AG04450 (cell line): ENCODE measurements around the gene TMEM225. TPM values are rescaled to one million over a fixed set of nuclear protein-coding genes. Genes with fewer than 3 reads are reported as not detected.
"Not testable (repeated sequence)": the region's sequence is repeated elsewhere in the genome, so short reads cannot be mapped to it uniquely, and the experiment has no call there.

Source experiments
- CTCF ChIA-PET: fragments of 300-600, 350-600 bp; formaldehyde crosslinking; extraction: SDS; loops from one replicate; lab custom pipeline; 2022; ENCODE audit warnings: antibody characterized with exemption, inconsistent platforms; lab: Charles Lee
- POLR2A ChIA-PET: fragments of 350-600 bp; formaldehyde crosslinking; extraction: SDS; loops from one replicate; lab custom pipeline; 2021; ENCODE audit warnings: antibody characterized with exemption, inconsistent platforms; lab: Yijun Ruan, JAX
- DNase-seq: peaks from one replicate; pipeline ENCODE4 v3.0.0-alpha.2; 2011; ENCODE audit warnings: low read depth, low spot score
- H3K27ac ChIP-seq: one replicate; pipeline ENCODE4 v1.5.1; 2012; ENCODE audit warnings: low read depth, low read length, control low read depth
- H3K27me3 ChIP-seq: one replicate; pipeline ENCODE4 v1.6.0; 2012; ENCODE audit warnings: low read length; ENCODE audit not compliant: control insufficient read depth, insufficient read depth
- H3K4me3 ChIP-seq: 2 replicates; pipeline ENCODE4 v1.5.1; 2011; ENCODE audit warnings: mild to moderate bottlenecking, low read depth, low read length, control low read depth
- H3K9me3 ChIP-seq: 2 replicates; pipeline ENCODE4 v1.5.1; 2012; ENCODE audit warnings: low read length; ENCODE audit not compliant: control insufficient read depth, insufficient read depth
- polyA plus RNA-seq: library from polyadenylated mRNA; depleted of rRNA; stranded (reverse); fragments of >200 nt; gene quantifications from 2 replicates; pipeline ENCODE4 v1.2.3, GENCODE V29; 2011
- TF ChIP-seq, protein P1 (sequence below): IDR thresholded peaks from 2 replicates; pipeline ENCODE4 v1.5.1; 2011; ENCODE audit warnings: low read depth, low read length, control low read depth, inconsistent platforms

Gene TMEM225
- polyA plus RNA-seq, 1 experiment = not detected

- POLR2A ChIA-PET = no interaction called here
- Histone ChIP-seq H3K4me3 (no peak overlapping the region), H3K9me3 (no peaks in the 10 kb centered on the region), H3K27ac (no peak overlapping the region), H3K27me3 (peaks cover 2% of the 10 kb centered on the region)
- TF ChIP-seq, protein P1, sequence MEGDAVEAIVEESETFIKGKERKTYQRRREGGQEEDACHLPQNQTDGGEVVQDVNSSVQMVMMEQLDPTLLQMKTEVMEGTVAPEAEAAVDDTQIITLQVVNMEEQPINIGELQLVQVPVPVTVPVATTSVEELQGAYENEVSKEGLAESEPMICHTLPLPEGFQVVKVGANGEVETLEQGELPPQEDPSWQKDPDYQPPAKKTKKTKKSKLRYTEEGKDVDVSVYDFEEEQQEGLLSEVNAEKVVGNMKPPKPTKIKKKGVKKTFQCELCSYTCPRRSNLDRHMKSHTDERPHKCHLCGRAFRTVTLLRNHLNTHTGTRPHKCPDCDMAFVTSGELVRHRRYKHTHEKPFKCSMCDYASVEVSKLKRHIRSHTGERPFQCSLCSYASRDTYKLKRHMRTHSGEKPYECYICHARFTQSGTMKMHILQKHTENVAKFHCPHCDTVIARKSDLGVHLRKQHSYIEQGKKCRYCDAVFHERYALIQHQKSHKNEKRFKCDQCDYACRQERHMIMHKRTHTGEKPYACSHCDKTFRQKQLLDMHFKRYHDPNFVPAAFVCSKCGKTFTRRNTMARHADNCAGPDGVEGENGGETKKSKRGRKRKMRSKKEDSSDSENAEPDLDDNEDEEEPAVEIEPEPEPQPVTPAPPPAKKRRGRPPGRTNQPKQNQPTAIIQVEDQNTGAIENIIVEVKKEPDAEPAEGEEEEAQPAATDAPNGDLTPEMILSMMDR = no peak
- no peak for DNase-seq
- CTCF ChIA-PET = no interaction called here
These were observed 18.5 kb upstream of the TMEM225 start for GRCh38 chr11:123903932-123904331.

GRCh38 chr11:123901867-123902266 is 16.4 kb upstream of the TMEM225 start, which contains the start of gene OR8D4:
OR8D4 (plus strand) TSS chr11:123902167; CDS start chr11:123906432, 4,265 bp downstream.
- no peak within 1 kb of the TSS for H3K27ac ChIP-seq
- ChIA-PET POLR2A (no interaction called here), CTCF (no interaction called here)
- H3K4me3 ChIP-seq = no peak within 1 kb of the TSS
- H3K27me3 ChIP-seq = peaks cover 2% of the 10 kb centered on the region
- H3K9me3 ChIP-seq = no peaks in the 10 kb centered on the region
- TF ChIP-seq, protein P1 = no peak
- DNase-seq = no peak

GRCh38 chr11:123899792-123900191 is 14.3 kb upstream of the TMEM225 start:
- POLR2A ChIA-PET = no interaction called here
- Histone ChIP-seq H3K9me3 (no peaks in the 10 kb centered on the region), H3K4me3 (no peak overlapping the region), H3K27ac (no peak overlapping the region), H3K27me3 (peaks cover 2% of the 10 kb centered on the region)
- TF ChIP-seq, protein P1 = no peak
- CTCF ChIA-PET = no interaction called here
- no peak for DNase-seq

- no peaks in the 10 kb centered on the region for H3K9me3 ChIP-seq
- H3K4me3 ChIP-seq = no peak overlapping the region
- no peak overlapping the region for H3K27ac ChIP-seq
- ChIA-PET CTCF (no interaction called here), POLR2A (no interaction called here)
- no peaks in the 10 kb centered on the region for H3K27me3 ChIP-seq
- TF ChIP-seq, protein P1 = no peak
- no peak for DNase-seq
These were observed 6.6 kb upstream of the TMEM225 start for GRCh38 chr11:123892031-123892430.

DNA sequence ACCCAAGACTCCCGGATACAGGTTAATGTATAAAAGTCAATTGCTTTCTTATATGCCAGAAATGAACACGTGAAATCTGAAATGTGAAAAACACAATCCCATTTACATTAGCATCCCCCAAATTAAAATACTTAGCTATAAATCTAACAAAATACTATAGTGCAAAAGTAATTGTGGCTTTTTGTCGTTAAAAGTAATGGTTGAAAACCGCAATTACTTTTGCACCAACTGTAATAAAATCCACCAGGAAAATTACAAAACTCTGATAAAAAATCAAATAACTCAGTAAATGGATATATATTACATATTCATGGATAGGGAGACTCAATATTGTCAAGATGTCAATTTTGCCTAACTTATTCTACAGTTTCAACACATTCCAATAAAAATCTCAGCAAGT is 4.6 kb downstream of the TMEM225 start:
- Histone ChIP-seq H3K9me3 (no peaks in the 10 kb centered on the region), H3K27me3 (no peaks in the 10 kb centered on the region), H3K4me3 (no peak overlapping the region), H3K27ac (no peak overlapping the region)
- ChIA-PET POLR2A (no interaction called here), CTCF (no interaction called here)
- DNase-seq = no peak
- TF ChIP-seq, protein P1 = no peak

DNA sequence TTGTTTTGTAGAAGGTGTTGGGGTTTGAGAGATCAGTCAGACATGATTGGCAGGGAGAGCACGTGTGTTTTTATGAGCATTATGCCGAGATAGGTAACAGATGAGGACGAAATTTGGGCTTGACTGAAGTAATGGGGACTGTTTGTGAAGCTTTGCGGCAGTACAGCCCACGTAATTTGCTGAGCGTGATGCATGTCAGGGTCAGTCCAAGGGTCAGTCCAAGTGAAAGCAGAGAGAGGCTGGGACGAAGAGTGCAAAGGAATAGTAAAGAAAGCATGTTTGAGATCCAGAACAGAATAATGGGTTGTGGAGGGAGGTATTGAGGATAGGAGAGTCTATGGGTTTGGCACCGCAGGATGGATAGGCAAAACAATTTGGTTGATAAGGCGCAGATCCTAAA is 17.7 kb downstream of the TMEM225 start:
- POLR2A ChIA-PET, H3K4me3 ChIP-seq, H3K9me3 ChIP-seq, CTCF ChIA-PET, H3K27me3 ChIP-seq, H3K27ac ChIP-seq, DNase-seq: not testable (repeated sequence)

GRCh38 chr11:123865293-123865692 is 20.2 kb downstream of the TMEM225 start:
- H3K9me3 ChIP-seq, CTCF ChIA-PET, POLR2A ChIA-PET, H3K27ac ChIP-seq, H3K27me3 ChIP-seq, H3K4me3 ChIP-seq, DNase-seq: not testable (repeated sequence)
